HepG2 (cell line): ENCODE results near the gene JMJD6. TPM values are rescaled to one million over a fixed set of nuclear protein-coding genes. Genes with fewer than 3 reads are reported as not detected.

Experiments
- ATAC-seq: fragments of 200-7000 bp; cut with Tn5 transposase; 3 replicates; pipeline ENCODE4 v1.9.1; 2020; ENCODE audit warnings: mild to moderate bottlenecking, moderate library complexity
- BruUV-seq: library from RNA; stranded (reverse); fragments of 400-500 nt; replicated peaks from 2 replicates; lab custom pipeline; 2021; lab: Mats Ljungman, UMichigan
- CTCF ChIA-PET: fragments of 300-600 bp; formaldehyde crosslinking; extraction: SDS; loops from one replicate; lab custom pipeline; 2021; ENCODE audit warnings: low total read pairs, inconsistent platforms, low intra/inter-chr PET ratio; lab: Yijun Ruan, JAX
- POLR2A ChIA-PET: fragments of 350-600 bp; sonication (Branson Sonifier 250); formaldehyde crosslinking; loops from one replicate; lab custom pipeline; 2020; ENCODE audit warnings: antibody characterized with exemption, inconsistent platforms; lab: Yijun Ruan, JAX
- DNase-seq: peaks from one replicate; pipeline ENCODE4 v3.0.0-alpha.2; 2015; ENCODE audit warnings: low spot score
- FAIRE-seq: peaks from 3 replicates; lab custom pipeline; 2011; peaks lifted over from hg19 to GRCh38; lab: Jason Lieb, UNC
- H2AFZ ChIP-seq: one replicate; pipeline ENCODE4 v1.6.1; 2011; ENCODE audit warnings: low read length, inconsistent platforms
- H3K27ac ChIP-seq: fragments of 300-600 bp; 3 replicates; pipeline ENCODE4 v1.8.0; 2011; ENCODE audit warnings: mixed run types, mild to moderate bottlenecking, mixed read lengths, low read length, inconsistent platforms; ENCODE audit not compliant: insufficient read depth; ENCODE audit errors: extremely low read length
- H3K27me3 ChIP-seq, 2 experiments: fragments of 200-600 bp in 1 of 2; 2 replicates in 1 of 2; 3 replicates in 1 of 2; pipeline versions ENCODE4 v1.6.0 to v1.8.0; 2011; ENCODE audit warnings: low read length in 2 of 2, mild to moderate bottlenecking in 2 of 2, moderate library complexity in 2 of 2, inconsistent platforms in 1 of 2; ENCODE audit not compliant: insufficient read depth in 2 of 2, control insufficient read depth in 1 of 2
- H3K36me3 ChIP-seq, 2 experiments: fragments of 200-600 bp in 1 of 2; replicated peaks in 1 of 2; 2 replicates in 1 of 2; 3 replicates in 1 of 2; pipeline versions ENCODE4 v1.5.1 to v1.8.0; 2011; ENCODE audit warnings: low read length in 2 of 2, inconsistent platforms in 1 of 2; ENCODE audit not compliant: insufficient read depth in 2 of 2, control insufficient read depth in 1 of 2
- H3K4me1 ChIP-seq: 2 replicates; pipeline ENCODE4 v1.5.1; 2012; ENCODE audit warnings: low read length, inconsistent platforms; ENCODE audit not compliant: insufficient read depth
- H3K4me2 ChIP-seq: 2 replicates; pipeline ENCODE4 v1.6.0; 2011; ENCODE audit warnings: low read depth, low read length, inconsistent platforms
- H3K4me3 ChIP-seq, 3 experiments: fragments of 200-600 bp in 1 of 3; sonication (generic), shearing (Covaris generic) in 1 of 3; replicated peaks in 1 of 3; 2 replicates each; pipeline ENCODE4 v1.5.1; 2011 to 2016; ENCODE audit warnings: low read length in 3 of 3, inconsistent platforms in 2 of 3, low read depth in 2 of 3, mild to moderate bottlenecking in 2 of 3, control low read depth in 1 of 3, mixed read lengths in 1 of 3; ENCODE audit not compliant: insufficient read depth in 1 of 3
- H3K79me2 ChIP-seq: one replicate; pipeline ENCODE4 v1.6.1; 2011; ENCODE audit warnings: low read length, inconsistent platforms; ENCODE audit not compliant: insufficient read depth
- H3K9ac ChIP-seq: 2 replicates; pipeline ENCODE4 v1.6.0; 2011; ENCODE audit warnings: mild to moderate bottlenecking, low read depth, low read length, inconsistent platforms; ENCODE audit not compliant: insufficient read depth
- H3K9me3 ChIP-seq: 2 replicates; pipeline ENCODE4 v1.5.1; 2012; ENCODE audit warnings: mild to moderate bottlenecking, low read length
- H4K20me1 ChIP-seq: 2 replicates; pipeline ENCODE4 v1.6.0; 2011; ENCODE audit warnings: inconsistent platforms, mild to moderate bottlenecking, low read length, moderate library complexity; ENCODE audit not compliant: insufficient read depth
- CCAR2 ChIP-seq: fragments of 200-400 bp; formaldehyde crosslinking; optimal IDR thresholded peaks from 2 replicates; pipeline ENCODE3; 2018; ENCODE audit warnings: low read depth, mild to moderate bottlenecking, low read length, moderate library complexity
- FOXP4 ChIP-seq: sonication (generic); formaldehyde crosslinking; IDR thresholded peaks from 2 replicates; pipeline ENCODE4 v1.4.0; 2020; ENCODE audit warnings: missing genetic modification reagents
- GTF2F1 ChIP-seq: fragments of 150-350 bp; IDR thresholded peaks from 2 replicates; pipeline ENCODE4 v1.6.1; 2014; ENCODE audit warnings: low read length
- IKZF5 ChIP-seq: IDR thresholded peaks from 2 replicates; pipeline ENCODE4 v1.6.1; 2018; ENCODE audit warnings: missing genetic modification reagents, mild to moderate bottlenecking, missing compliant biosample characterization
- IRF2 ChIP-seq: IDR thresholded peaks from 2 replicates; pipeline ENCODE4 v1.6.1; 2018; ENCODE audit warnings: missing genetic modification reagents, missing compliant biosample characterization
- KLF12 ChIP-seq: sonication (generic); formaldehyde crosslinking; IDR thresholded peaks from 2 replicates; pipeline ENCODE4 v1.4.0; 2020; ENCODE audit warnings: missing genetic modification reagents, borderline replicate concordance
- NFIC ChIP-seq: IDR thresholded peaks from 2 replicates; pipeline ENCODE4 v1.6.1; 2012; ENCODE audit warnings: mild to moderate bottlenecking, low read length, inconsistent platforms
- NPAS2 ChIP-seq: sonication (generic); formaldehyde crosslinking; IDR thresholded peaks from 2 replicates; pipeline ENCODE4 v1.8.0; 2022; ENCODE audit warnings: mild to moderate bottlenecking, missing genetic modification reagents, borderline replicate concordance
- PATZ1 ChIP-seq: sonication (generic); formaldehyde crosslinking; IDR thresholded peaks from 2 replicates; pipeline ENCODE4 v1.4.0; 2020; ENCODE audit warnings: missing genetic modification reagents
- PREB ChIP-seq: sonication (generic); formaldehyde crosslinking; IDR thresholded peaks from 2 replicates; pipeline ENCODE4 v1.4.0; 2020; ENCODE audit warnings: missing genetic modification reagents
- SATB2 ChIP-seq: sonication (generic); formaldehyde crosslinking; IDR thresholded peaks from 2 replicates; pipeline ENCODE4 v1.5.0; 2020; ENCODE audit warnings: missing genetic modification reagents
- ZKSCAN8 ChIP-seq: IDR thresholded peaks from 2 replicates; pipeline ENCODE4 v1.6.1; 2016; ENCODE audit warnings: borderline replicate concordance, missing genetic modification reagents, missing compliant biosample characterization
- ZNF331 ChIP-seq: sonication (generic); formaldehyde crosslinking; IDR thresholded peaks from 2 replicates; pipeline ENCODE4 v1.4.0; 2020; ENCODE audit warnings: missing genetic modification reagents
- ZNF335 ChIP-seq: sonication (generic); formaldehyde crosslinking; IDR thresholded peaks from 2 replicates; pipeline ENCODE4 v1.4.0; 2020; ENCODE audit warnings: missing genetic modification reagents
- ZNF451 ChIP-seq: sonication (generic); formaldehyde crosslinking; IDR thresholded peaks from 2 replicates; pipeline ENCODE4 v1.5.0; 2020; ENCODE audit warnings: mild to moderate bottlenecking, missing genetic modification reagents
- ZNF562 ChIP-seq: sonication (generic); formaldehyde crosslinking; IDR thresholded peaks from 2 replicates; pipeline ENCODE4 v1.8.0; 2022; ENCODE audit warnings: missing genetic modification reagents, borderline replicate concordance
- ZNF607 ChIP-seq: sonication (generic); formaldehyde crosslinking; IDR thresholded peaks from 2 replicates; pipeline ENCODE4 v1.5.1; 2020; ENCODE audit warnings: missing genetic modification reagents, mild to moderate bottlenecking, borderline replicate concordance
- ZNF614 ChIP-seq: IDR thresholded peaks from 2 replicates; pipeline ENCODE4 v1.6.1; 2018; ENCODE audit warnings: missing biosample characterization, missing genetic modification reagents, inconsistent platforms, borderline replicate concordance
- ZNF616 ChIP-seq: sonication (generic); formaldehyde crosslinking; IDR thresholded peaks from 2 replicates; pipeline ENCODE4 v1.5.0; 2020; ENCODE audit warnings: low read depth, mild to moderate bottlenecking, missing genetic modification reagents
- WGBS: methylation state at CpG from one replicate; pipeline ENCODE4 v1.1.6; 2017; ENCODE audit warnings: low lambda C conversion rate; 5-methylcytosine and 5-hydroxymethylcytosine counted together
- in situ Hi-C: cut with HindIII; loops from 2 replicates; pipeline ENCODE4 v1.10.0; 2017; ENCODE audit warnings: low pct_unique_long_range_greater_than_20kb; ENCODE audit not compliant: extremely low pct_ligation_motif_present
- intact Hi-C: fragments of 100-400 bp; cut with micrococcal nuclease; formaldehyde crosslinking; loops from one replicate; pipeline ENCODE4 v1.10.0; 2022; ENCODE audit not compliant: unreplicated experiment
- polyA plus RNA-seq, 8 experiments: library from polyadenylated mRNA; depleted of rRNA in 3 of 8; stranded (reverse) in 7 of 8; unstranded in 1 of 8; fragments of >200 nt; fragmentation: Illumina TruSeq in 4 of 8; extraction: Trizol in 4 of 8; gene quantifications; 2 replicates each; pipeline versions ENCODE4 v1.2.1 to v1.2.3, GENCODE V29; 2011 to 2016; ENCODE audit warnings: low read depth in 4 of 8, missing spikeins in 1 of 8, mixed read lengths in 1 of 8; ENCODE audit not compliant: insufficient read depth in 1 of 8
- total RNA-seq, 5 experiments: library from RNA; depleted of rRNA; stranded (reverse); fragments of >200 nt; fragmentation: Illumina TruSeq; extraction: Trizol; gene quantifications; 2 replicates each; pipeline ENCODE4 v1.2.3, GENCODE V29; 2016; ENCODE audit warnings: low read depth in 1 of 5

JMJD6 gene
- total and polyA plus RNA-seq, 2 of the 13 experiments (the other 11 are each of a cell fraction or from before 2014, with no cell fraction given) = 33.6 to 41.0 TPM

- in situ Hi-C loops (no loop called here), intact Hi-C loops (no loop called here)
- BruUV-seq = no TSS peak
- peak overlapping the region; percentile 96 for H3K27ac ChIP-seq
- POLR2A ChIA-PET = interaction anchor here (0.9 to 4.1 kb wide), 2 partner anchors 8 to 202 kb away, joined by 3 to 71 read pairs; partner anchors contain the start of genes JMJD6 and METTL23
- peak overlapping the region; percentile 88 for H3K4me2 ChIP-seq
- peaks cover 0 to 3% of the 10 kb centered on the region in 2 experiments; a peak in 1 of 5 replicates for H3K27me3 ChIP-seq
- H3K9ac ChIP-seq = peak overlapping the region; percentile 100
- ATAC-seq (no peak), FAIRE-seq (no peak), DNase-seq (peak; percentile 54)
- peak overlapping the region; percentile 93 to 100 (median 100); a peak in 5 of 6 replicates for H3K4me3 ChIP-seq
- peaks cover 35% of the 10 kb centered on the region for H4K20me1 ChIP-seq
- H3K4me1 ChIP-seq = peaks cover 46% of the 10 kb centered on the region
- WGBS = 4% methylated on average over 5 of the region's 5 CpGs
- CTCF ChIA-PET = no interaction called here
- peaks cover 12 to 35% of the 10 kb centered on the region in 2 experiments for H3K36me3 ChIP-seq
- H2AFZ ChIP-seq = no peak overlapping the region
- H3K79me2 ChIP-seq = peaks cover 65% of the 10 kb centered on the region
- no peaks in the 10 kb centered on the region for H3K9me3 ChIP-seq
- TF ChIP-seq ZKSCAN8 (CRISPR knock-in tag) (no peak), GTF2F1 (no peak), IRF2 (0 out of 2 replicates have a peak, but pooled peaks have one; percentile 25), SATB2 (no peak), NPAS2 (no peak), FOXP4 (CRISPR knock-in tag) (no peak), ZNF331 (CRISPR knock-in tag) (0 out of 2 replicates have a peak, but pooled peaks have one; percentile 11), ZNF616 (CRISPR knock-in tag) (no peak), ZNF451 (CRISPR knock-in tag) (no peak), ZNF607 (CRISPR knock-in tag) (no peak), IKZF5 (CRISPR knock-in tag) (no peak), KLF12 (CRISPR knock-in tag) (no peak), PREB (CRISPR knock-in tag) (no peak), NFIC (0 out of 2 replicates have a peak, but pooled peaks have one; percentile 2), ZNF614 (CRISPR knock-in tag) (no peak), PATZ1 (no peak), ZNF335 (no peak), ZNF562 (CRISPR knock-in tag) (no peak), CCAR2 (no peak)
These were observed 8.6 kb upstream of the JMJD6 start for GRCh38 chr17:76735006-76735405.
